Measurements from ENCODE around the gene TAS2R40.

TAS2R40 gene

DNA sequence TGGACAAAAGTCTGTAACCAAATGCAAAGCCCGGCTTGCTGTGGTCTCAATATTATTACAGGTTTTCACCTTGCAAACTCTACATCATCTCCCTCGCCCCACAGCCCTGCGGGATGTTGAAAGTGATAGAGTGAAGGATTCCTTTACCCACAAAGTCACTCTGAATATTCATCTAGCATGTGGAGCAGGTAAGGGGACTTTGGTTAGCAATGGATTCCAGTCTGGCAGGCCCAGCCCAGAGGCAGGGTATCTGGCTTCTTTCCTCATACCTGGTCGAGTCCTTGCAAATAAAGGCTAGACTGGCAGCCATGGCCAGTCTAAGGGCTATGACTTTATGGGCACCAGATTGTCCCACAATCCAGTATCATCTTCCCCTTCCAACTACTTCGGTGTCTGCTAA is 3.2 kb downstream of the TAS2R40 start:
- no peak for DNase-seq

DNA sequence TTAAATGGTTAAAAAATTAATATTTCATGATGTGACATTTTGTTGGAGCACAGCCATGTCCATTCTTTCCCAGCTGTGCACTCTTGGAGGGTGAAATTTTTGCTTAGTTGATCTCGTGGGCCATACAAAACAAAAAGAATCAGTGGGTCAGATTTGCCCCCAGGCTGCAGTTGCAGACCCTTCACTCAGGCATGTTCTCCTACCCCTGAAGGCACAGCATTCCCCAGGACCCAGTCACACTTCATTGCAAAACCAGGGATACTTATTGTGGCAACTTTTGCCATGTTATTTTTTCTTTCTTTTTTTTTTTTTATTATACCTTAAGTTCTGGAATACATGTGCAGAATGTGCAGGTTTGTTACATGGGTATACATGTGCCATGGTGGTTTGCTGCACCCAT is 6.0 kb downstream of the TAS2R40 start:
- DNase-seq, result no peak

DNA sequence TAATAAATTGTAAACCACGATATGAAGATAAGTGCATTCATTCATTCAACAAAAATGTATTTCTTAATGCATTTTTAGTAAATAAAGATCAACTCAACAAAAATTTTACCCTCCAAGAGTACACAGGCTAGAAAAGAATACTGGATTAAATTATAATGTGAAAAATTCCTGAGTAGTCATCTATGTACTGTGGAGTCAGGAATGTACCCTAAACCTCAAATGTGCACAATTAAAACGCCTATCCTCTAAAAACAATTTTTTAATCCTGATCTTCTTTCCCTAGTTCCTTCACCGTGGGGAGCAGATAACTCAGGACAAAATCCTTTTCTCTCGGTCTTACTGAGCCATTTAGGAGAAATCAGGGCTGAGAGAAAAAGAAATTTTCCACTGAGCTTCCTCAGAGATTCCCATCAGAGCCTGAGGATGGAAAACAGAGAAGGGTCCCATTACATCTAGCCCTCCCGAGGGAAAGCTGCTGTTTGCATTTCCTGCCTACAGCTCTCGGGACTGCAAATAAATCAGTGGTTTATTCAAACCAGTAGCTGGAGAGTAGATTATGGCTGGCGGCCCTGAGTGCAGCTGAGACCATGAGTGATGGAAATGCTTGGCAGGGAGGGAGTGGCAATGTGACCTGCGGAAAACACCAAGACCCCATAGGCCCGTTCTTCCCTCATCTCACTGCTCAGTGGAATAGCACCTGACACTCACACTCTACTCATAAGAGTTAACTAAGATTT is 7.4 kb downstream of the TAS2R40 start:
- DNase-seq, result no peak

DNA sequence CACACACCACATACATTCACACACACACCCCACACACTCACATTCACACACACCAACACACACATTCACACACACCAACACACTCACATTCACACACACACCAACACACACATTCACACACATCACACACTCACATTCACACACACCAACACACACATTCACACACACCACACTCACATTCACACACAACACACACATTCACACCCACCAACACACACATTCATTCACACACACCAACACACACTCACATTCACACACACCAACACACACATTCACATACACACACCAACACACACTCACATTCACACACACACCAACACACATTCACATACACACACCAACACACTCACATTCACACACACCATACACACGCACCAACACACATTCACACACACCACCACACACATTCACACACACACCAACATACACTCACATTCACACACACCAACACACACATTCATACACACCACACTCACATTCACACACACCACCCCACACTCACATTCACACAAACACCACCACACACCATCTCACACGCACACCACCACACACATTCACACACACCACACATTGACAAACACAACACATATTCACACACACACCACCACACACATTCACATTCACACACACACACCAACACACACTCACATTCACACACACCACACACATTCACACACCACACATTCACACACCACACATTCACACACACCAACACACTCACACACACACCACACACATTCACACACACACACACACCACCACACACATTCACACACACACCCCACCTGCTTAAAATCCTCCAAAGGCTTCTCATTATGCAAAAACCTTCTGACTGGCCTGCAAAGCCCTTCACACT is 9.0 kb downstream of the TAS2R40 start:
- DNase-seq, result no peak

DNA sequence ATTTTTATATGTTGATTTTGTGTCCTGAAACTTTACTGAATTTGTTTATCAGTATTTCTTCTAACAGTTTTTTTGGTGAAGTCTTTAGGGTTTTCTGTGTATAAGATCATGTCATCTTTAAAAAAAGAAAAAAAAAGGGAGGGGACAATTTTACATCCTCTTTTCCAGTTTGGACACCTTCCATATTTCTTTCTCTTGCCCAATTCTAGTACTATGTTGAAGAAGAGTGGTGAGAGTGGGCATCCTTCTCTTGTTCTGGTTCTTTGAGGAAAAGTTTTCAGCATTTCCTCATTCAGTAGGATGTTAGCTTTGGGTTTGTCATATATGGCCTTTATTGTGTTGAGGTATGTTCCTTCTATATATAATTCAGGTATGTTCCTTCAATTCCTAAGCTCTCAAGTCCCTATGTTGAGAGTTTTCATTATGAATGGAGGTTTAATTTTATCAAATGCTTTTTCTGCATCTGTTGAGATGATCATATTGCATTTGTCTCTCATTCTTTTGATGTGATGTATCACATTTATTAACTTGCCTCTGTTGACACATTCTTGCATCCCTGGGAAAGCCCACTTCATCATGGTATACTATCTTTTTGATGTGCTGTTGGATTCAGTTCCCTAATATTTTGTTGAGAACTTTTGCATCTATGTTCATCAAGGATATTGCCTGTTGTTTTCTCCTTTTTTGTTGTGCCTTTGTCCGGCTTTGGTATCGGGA is 12.1 kb downstream of the TAS2R40 start:
- DNase-seq, result no peak

DNA sequence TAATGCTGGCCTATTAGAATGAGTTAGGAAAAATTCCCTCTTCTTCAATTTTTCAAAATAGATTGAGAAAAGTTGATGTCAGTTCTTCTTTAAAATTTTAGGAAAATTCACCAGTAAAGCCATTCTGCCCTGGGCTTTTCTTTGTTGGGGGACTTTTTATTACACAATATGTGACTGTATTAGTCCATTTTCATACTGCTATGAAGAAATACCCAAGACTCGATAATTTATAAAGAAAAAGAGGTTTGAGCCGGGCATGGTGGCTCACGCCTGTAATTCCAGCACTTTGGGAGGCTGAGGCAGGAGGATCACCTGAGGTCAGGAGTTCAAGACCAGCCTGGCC is 12.7 kb downstream of the TAS2R40 start:
- DNase-seq, result no peak

DNA sequence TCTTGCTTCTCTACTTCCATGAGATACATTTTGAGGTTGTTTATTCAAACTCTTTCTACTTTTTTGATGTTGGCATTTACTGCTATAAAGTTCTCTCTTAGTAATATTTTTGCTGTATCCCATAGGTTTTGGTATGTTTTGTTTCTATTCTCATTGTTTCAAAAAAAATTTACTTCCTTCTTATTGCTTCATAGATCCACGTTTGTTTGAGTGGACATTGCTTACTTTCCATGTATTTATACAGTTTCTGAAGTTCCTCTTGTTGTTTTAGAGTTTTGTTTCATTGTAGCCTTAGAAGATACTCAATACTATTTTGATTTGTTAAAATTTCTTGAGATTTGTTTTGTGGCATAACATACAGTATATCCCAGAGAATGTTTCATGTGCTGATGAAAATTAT is 13.7 kb downstream of the TAS2R40 start:
- DNase-seq, result no peak

DNA sequence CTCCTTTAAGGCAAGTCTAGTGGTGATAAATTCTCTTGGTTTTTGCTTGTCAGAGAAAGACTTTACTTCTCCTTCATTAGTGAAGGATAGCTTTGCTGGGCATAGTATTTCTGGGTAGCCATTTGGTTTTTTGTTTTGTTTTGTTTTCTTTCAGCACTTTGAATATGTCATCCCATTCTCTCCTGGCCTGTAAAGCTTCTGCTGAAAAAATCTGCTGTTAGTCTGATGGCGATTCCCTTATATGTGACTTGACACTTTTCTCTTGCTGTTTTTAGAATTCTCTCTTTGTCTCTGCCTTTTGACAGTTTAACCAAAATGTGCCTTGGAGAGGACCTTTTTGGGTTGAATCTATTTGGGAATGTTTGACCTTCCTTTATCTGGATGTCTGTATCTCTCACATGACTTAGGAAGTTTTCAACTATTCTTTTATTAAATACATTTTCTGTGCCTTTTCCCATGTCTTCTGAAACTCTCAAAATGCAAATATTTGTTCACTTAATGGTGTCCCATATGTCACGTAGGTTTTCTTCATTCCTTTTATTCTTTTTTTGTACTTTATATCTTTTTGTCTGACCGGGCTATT is 14.7 kb downstream of the TAS2R40 start:
- no peak for DNase-seq

DNA sequence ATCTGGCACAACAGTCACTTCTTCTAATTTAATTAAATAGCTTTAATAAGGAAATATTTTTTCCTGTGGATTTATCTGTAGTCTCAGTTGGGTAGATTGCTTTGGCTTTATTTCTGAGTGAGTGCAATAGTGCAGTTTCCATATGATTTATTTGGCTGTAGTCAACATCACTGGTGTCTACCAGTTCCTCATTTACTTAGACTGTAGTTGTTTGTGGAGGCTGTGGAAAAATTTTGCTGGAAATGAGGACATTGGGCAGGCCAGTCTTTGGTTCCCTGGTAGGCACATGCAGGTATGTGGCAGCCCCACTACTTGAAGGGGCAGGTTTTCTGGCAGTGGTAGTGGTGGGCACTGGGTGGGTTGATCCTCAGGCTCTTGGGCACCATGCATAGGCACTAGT is 15.5 kb downstream of the TAS2R40 start:
- no peak for DNase-seq

DNA sequence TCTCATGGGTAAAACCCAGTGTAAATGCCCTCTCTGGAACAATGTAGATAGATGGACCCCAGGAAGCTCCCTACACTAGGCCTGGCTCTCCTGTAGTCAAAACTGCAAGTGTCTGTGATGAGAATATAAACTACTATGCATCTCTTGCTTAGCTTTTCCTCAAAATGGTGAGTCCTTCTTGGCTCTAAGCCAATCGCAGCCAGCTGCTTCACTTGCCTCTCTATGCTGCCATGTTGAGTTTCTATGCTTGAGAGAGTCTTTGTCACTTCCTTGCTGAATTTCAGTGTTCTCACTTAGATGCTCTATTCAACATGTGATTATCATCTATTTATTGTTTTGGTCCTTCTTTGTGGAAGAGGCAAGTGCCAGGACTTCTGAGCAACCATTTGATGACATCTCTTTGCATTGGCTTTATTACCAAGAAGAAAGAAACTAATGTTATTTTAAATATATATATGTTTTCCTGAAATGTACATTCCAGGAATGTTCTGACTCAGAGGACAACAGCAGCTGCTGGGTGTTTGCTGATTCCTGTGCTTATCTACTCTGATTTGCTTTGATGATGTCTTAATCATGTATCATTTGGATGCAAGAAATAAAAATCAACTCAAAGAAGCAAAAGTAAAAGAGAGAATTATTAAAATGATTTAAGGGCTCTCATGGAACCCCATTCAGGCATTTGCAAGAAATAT is 16.6 kb downstream of the TAS2R40 start:
- DNase-seq, result no peak

DNA sequence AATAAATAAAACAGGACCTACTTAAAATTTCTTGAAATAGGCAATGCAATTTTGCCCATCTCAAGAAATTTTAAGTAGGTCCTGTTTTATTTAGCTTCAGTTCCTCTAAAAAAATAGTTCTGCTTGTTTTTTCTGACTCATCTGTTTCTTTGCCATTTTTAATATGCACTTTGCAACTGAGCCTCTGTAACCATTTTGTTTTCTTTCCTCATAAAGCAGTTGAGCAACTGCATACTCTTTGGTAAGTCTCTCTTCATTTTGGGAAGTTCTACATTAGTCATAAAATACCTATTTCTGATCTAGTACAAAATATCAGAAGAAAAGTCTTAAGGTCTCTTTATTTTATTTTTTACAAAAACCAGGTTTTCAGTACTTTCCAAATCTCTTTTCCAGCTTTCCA is 18.0 kb downstream of the TAS2R40 start:
- DNase-seq, result peak; percentile 86

DNA sequence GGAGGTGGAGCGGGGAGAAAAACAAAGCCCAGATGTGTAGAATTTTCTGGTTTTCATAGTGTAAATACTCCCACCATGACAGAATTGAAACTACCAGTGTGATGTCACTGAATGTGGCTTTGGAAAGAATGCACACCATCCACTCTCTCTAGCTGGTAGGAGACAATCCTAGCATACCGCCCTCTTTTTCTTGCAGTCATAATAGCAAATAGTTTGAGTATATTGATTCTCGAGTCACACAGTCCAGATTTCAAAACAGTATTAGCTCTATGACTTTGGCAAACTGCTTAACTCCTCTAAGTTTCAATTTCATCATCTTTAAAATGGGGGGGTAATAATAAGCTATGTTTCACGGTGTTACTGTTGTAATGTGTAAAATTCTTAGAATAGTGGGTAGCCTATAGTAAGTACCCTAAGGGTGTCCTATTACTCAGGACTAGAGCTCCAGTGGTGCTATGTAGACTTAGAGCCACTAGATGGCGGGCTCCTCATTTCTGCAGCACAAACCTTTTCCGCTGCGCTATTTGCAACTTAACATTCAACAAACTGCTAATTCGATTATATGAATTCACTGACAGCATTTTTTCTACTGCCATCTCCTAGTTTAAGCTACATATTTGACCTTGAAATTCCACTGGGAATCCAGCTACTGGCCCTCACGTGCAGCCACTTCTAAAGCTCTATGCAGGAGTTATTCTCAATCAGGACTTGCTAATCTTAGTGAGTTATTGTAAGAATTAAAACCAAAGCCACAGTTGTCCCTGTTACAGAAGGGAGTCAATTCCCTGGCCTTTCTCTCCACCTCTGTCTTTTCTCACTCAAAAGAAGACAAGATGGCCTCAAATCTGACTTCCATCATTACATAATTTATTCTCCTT is 18.7 kb downstream of the TAS2R40 start:
- DNase-seq, result peak; percentile 69

DNA sequence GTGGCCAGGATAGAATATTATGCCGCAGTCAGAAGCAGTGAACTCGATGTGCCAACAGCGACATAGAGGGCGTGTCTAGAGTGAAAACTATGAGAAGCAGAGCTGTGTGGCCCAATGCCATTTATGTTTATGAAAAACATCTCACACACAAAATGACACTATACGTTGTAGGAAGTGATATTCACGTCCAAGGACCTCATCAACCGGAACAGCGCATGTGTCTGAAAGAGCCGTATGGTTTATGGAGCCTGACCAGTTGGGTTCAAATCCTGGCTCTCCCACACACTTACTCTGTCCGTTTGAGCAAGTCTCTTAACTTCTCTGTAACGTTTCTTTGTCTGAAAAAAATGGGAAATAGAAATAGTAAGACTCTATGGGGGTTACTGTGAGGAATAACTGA is 20.5 kb downstream of the TAS2R40 start:
- no peak for DNase-seq

DNA sequence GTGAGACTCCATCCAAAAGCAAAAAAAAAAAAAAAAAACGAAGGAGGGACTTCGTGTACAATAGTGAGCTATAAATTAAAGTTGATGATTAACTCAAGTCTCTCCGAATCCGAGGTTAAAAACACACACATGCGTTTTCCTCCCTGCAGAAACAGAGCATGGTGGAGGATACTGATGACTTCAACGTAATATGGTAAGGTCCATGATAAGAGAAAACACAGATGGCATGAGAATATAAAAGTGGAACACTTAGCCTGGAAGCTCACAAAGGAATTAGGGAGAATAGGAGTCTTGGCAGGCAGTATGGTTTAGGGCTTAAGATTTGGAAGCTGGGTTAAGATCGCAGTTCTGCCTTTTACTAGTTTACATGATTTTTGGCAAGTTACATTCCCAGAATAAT is 21.3 kb downstream of the TAS2R40 start:
- DNase-seq, result no peak

DNA sequence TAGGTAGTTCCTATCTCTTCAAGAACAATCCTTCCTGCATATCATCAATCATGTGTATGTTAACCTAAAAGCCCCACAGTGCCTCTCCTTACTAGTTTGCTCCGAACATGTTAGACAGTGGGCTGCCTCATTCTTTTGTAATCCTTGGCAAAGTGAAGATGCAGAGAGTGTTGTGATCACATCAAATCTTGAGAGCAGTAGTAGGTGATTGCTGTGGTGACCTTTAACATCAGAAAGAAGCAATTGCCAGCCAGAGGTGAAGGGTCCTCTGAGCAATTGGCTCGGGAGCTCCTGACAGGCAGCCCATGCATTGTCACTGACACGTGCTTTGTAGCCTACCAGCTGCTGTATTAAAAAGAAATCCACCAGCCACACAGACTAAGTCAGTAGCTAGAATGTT is 21.8 kb downstream of the TAS2R40 start:
- no peak for DNase-seq

DNA sequence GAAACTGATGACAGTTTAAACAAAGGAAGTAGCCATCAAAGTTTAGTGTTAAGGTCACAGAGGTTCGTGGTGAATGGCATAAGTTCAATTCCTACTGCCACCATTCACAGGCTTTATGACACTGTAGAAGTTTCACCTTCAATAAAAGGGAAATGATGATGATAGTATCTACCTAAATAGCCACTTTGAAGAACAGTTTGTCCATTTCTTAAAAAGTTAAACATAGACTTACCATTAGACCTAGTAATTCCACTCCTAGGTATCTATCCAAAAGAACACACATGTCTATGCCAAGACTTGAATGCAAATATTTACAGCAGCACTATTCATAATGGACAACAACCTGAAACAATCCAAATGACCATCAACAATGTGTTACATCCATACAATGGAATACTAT is 22.5 kb downstream of the TAS2R40 start:
- no peak for DNase-seq

DNA sequence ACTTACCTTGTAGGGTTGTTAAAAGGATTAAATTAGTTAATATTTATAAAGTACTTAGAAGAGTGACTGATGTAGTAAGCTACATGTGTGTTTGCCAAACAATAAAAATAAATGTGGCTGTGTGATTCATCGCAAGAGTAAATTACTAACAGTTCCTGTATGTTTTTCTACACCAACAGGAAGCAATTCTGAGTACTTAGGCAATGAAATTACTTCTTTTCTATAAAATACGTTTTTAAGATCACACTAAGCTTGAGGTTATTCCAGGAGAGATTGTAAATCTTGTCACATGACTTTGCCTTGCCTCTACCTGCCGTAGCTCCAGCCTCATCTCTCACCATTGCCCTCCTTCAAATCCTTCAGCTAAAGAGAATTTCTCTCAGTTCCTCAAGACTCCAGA is 23.3 kb downstream of the TAS2R40 start:
- no peak for DNase-seq

DNA sequence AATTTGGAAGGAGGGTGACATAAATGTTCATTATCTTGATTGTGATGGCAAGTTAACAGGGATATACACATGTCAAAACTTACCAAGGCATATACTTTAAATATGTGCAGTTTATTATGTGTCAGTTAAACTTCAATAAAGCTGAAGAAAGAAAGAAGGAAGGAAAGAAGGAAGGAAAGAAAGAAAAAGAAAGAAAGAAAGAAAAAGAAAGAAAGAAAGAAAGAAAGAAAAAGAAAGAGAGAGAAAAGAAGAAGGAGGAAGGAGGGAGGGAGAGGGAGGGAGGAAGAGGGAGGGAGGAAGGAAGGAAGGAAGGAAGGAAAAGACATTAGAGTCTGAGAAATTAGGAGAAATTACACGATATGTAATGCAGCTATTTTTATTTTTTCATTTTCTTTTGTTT is 25.5 kb downstream of the TAS2R40 start:
- DNase-seq, result no peak

DNA sequence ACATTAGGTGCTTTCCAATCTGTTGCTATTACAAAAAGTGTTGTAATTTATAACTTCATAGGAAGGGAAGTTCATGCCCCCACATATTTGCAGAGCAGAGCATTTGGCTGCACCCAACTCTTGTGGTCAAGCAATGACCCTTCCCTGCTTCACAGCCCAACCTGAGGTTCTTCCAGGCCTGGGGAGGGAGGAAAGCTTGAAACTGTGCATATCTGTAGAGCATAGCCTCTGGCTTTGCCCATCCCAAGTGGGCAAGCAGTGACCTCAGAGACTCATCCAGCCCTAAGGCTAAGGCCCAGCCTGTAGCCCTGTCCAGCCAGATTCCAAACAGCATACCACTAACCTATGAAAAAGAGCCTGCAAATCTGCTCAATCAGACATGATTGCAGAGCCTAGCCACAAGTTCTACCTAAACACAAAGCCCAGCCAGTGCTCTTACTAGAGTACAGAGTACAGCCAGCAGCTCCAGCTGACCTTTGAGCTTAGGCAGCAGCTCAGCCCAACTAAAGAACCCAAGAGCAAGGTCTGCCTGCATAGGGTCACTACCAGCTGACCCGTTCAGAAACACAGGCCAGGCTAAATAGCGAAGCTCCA is 27.0 kb downstream of the TAS2R40 start:
- no peak for DNase-seq

DNA sequence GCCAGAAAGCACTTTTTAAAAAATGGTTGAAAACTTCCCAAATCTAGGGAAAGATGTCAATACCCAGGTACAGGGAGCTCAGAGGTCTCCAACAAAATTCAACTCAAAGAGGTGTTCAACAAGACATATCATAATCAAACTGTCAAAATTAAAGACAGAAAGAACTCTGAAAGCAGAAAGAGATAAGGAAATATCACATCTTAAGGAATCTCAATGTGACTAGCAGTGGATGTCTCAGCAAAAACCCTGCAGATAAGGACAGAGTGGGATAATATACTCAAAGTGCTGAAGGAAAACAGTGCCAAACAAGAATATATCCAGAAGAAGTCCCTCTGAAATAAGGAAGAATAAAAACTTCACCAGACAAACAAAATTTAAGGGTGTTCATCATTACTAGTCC is 28.4 kb downstream of the TAS2R40 start:
- no peak for DNase-seq

DNA sequence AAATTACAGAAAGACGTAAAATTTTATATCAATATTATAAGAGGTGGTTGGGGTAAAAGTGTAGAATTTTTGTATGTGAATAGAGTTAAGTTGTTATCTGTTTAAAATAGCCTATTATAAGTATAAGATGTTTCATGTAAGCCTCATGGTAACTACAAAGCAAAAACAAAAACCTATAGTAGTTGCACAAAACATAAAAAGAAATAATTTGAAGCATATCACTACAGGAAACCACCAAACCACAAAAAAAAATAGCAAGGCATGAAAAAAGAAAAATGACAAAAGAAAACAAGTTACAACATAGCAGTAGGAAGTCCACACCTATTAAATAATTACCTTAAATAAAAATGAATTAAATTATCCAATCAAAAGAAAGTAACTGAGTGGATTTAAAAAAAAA is 29.0 kb downstream of the TAS2R40 start:
- no peak for DNase-seq

DNA sequence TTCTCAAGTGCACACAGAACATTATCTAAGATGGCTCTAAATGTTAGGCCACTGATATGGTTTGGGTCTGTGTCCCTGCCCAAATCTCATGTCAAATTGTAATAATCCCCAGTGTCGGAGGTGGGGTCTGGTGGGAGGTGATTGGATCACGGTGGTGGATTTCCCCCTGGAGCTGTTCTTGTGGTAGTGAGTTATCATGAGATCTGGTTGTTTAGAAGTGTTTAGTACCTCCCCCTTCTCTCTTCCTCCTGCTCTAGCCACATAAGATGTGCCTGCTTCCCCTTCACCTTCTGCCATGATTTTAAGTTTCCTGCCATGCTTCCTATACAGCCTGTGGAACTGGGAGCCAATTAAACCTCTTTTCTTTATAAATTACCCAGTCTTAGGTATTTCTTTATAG is 30.2 kb downstream of the TAS2R40 start:
- DNase-seq, result no peak

Measured in SIG-M5 (cell line).